Stimulated activated CD4-positive, alpha-beta T cell treated with anti-CD3 and anti-CD28 coated beads, TNF-alpha, amount 100 ng/mL, for 24 hours (primary cell): ENCODE results near the gene ST3GAL4.
"Not testable (repeated sequence)": the region's sequence is repeated elsewhere in the genome, so short reads cannot be mapped to it uniquely, and the experiment has no call there.

ENCODE experiments used
- DNase-seq, 3 experiments: peaks; one replicate each; pipeline ENCODE4 v3.0.0-alpha.2; 2020; ENCODE audit warnings: low read depth in 3 of 3

Gene ST3GAL4, protein sequence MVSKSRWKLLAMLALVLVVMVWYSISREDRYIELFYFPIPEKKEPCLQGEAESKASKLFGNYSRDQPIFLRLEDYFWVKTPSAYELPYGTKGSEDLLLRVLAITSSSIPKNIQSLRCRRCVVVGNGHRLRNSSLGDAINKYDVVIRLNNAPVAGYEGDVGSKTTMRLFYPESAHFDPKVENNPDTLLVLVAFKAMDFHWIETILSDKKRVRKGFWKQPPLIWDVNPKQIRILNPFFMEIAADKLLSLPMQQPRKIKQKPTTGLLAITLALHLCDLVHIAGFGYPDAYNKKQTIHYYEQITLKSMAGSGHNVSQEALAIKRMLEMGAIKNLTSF

DNA sequence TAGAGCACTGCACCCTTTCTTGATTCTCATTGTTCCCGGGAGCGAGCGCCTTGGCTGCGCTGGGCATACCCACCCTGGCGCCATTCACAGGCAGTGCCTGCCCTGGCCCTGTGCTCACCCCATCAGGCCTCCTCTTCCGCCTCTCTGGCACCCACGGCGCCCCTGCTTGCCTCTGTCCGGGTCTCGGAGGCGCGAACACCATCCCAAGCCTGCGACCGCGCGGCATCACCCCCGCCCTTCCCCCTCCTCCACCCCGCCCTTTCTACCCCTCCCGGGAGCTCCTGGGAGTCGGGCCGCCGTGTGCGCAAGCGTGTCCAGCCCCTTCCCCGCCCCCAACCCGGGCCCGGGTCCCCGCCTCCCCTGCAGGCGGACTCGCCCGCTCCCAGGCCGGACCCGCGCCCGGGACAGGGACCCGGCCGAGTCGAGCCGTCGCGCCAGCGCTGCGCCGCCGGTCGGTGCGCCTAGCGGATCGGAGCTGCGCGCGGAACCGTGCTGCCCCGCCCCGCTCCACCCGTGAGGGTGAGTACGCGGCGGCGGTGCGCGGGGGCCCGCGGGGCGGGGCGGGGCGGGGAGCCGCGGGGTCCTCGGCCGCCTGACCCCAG lies at the start of gene ST3GAL4:
Gene ST3GAL4 (plus strand): TSS at position 363 of the 602 bp plus-strand sequence. CDS start 50,470 bp downstream, outside the sequence.
- peak; percentile 37 to 82 (median 59) for DNase-seq

DNA sequence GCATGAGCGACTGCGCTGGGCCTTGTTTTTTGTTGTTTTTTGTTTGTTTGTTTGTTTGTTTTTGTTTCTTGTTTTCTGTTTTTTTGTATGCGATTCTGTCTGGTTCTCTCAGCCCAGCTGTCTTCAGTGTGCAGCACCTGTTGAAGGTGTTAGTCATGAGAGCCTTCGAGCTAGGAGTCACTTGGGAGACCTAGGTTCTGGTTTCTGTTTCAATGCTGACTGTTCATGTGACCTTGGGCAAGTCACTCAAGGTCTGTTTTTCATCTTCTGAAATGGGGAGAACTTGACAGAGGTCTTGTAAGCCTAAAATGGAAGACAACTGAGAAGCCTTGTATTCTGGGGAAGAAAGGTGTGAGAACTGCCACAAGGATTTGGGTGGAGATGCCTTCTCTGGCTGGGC lies 49.8 kb upstream of the ST3GAL4 start:
- DNase-seq, result peak in 1 of 3 experiments; percentile 17

DNA sequence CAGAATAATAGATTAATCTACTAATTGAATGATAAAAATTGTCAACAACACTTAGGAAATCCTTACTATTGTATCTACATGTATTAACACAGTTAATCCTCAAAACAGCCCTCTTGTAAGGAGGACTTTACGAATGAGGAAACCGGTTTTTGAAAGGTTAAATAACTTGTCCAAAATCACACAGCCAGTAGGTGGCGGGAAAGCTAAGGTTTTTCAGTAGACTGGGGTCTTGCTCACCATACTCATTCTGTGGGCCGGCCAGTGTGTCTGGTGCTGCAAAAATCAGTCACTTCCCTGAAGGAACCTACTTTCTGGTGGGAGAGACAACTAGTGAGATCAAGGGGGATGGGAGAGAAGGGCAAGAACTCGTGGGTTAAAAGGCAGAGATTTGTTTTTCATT lies 47.8 kb upstream of the ST3GAL4 start:
- no peak for DNase-seq

DNA sequence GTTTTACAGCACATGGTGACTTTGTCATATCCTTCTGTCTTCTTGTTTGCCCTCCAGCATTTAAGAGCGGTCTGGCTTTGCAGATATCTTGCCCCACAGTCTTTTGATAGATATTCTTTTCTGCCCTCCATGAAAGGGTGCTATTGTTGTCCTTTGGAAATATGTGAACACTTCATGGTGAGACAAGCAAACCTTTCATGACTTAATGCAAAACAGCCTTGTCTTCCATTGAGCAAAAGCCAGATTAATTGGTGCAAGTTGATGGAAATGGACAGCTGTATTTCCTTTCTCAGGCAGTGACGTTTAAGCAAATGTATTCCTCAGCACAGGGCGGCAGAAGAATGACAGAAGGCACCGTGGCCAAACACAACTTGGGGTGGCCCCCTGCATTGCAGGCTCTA lies 47.2 kb upstream of the ST3GAL4 start:
- no peak for DNase-seq

DNA sequence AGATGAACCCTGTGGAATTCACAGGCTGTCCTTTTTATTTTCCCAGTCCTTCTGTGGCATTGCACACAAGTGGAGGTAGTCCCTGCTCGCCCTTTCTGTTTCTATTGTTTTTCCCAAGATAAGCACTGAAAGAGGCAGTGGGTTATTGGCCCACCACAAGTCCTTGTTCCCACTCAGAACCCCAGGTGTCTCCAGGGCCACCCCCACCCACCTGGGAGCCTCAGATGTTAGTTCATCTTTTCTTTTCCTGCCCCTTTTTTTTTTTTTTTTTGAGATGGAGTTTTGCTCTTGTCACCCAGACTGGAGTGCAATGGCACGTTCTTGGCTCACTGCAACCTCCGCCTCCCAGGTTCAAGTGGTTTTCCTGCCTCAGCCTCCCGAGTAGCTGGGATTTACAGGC lies 46.7 kb upstream of the ST3GAL4 start:
- not testable (repeated sequence) for DNase-seq

DNA sequence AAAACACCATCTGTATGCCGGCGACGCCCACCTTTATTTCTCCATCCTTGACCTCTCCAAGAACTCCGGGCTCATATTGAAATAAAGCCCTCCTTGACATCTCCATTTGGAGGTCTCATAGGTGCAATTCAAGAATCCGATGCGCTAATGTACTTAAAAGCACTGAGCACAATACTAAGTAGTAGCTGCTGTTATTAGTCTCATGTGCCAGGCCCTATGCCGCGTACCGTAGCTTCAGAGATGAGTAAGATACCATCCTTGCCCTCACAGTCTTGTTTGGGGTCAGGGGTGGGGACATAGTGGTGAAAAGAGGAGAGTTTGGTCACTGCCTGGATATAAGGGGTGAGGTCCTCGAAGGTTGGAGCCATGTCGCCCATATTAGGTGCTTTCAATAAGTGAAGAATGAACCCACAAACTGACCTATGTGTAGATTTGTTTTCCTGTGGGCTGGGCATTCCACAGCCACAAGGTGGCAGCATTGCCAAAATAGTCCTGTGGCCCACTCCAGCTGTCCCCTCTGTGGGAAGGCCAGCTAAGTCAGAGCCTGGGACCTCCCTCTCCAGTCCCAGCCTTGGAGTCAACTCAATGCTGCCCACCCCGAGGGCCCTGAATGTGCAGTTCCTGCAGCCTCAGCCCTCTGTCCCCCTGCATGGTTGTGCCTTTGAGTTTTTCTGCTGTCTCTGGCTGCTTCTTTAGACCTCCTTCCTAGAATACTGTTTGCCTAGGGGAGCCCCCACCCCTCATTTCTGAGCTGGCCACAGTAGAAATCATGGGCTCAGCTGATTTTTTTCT lies 45.1 kb upstream of the ST3GAL4 start:
- DNase-seq, result peak; percentile 24 to 51 (median 27)

DNA sequence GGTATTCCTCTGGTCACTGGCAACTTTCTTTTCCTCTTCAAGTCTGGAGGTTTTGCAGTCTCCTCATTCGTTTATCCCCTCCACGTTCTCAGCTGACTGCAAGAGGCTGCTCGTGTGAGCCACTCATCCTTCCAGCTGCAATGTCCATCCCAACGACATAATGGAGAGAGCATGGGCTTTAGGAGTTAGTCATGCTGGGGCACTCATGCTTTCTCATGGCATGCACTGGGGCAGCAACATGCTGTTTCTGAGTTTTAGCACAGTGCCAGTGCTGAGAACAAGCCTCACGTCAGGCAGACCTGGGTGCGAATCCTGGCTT lies 44.5 kb upstream of the ST3GAL4 start:
- no peak for DNase-seq

DNA sequence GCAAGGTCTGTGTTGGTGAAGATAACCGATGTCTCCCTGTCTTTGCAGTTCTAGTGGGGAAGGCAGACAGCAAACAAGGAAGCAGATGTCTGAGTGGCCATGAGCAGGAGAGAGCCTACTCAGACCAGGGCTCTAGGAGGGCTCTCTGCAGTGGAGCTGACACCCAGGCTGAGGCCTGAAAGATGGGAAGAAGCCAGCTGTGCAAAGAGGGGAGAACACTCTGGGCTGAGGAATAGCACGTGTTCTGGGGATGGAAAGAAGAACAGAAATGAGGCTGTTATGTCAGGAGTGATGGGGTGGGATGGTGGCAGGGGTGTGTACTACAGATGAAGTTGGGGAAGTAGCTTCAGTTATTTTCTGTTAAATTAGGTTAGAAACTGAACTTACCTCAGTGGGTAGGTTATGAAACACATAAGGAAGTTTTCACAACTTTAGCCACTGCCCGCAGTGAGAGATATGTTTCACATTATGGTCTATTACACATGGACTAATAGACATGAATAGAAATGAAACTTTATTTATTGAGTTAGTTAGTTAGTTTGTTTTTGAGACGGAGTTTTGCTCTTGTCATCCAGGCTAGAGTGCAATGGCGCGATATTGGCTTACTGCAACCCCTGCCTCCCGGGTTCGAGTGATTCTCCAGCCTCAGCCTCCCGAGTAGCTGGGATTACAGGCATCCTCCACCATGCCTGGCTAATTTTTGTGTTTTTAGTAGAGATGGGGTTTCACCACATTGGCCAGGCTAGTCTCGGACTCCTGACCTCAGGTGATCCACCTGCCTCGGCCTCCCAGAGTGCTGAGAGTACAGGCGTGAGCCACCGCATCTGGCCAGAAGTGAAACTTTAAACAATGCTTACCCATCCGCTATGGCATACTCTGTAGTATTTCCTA lies 43.8 kb upstream of the ST3GAL4 start:
- no peak for DNase-seq

DNA sequence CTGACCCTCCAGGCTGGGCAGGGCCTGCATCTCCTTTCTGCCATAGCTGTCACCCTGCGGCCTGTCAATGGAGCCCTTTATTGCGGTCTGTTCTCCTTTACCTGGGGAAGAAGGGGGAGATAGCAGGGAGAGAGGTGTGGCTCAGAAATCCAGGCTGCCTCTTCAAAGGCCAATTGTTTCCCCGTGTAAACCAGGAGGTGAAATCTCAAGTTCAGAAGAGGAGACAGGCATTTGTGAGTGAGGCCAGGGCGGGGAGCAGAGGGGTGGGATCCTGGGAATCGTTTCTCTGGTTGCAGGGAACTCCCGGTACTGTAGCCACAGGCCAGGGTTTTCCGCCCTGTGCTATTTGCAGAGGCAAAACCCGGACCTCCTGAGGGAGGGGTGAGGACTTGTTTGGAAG lies 42.5 kb upstream of the ST3GAL4 start:
- DNase-seq, result no peak

DNA sequence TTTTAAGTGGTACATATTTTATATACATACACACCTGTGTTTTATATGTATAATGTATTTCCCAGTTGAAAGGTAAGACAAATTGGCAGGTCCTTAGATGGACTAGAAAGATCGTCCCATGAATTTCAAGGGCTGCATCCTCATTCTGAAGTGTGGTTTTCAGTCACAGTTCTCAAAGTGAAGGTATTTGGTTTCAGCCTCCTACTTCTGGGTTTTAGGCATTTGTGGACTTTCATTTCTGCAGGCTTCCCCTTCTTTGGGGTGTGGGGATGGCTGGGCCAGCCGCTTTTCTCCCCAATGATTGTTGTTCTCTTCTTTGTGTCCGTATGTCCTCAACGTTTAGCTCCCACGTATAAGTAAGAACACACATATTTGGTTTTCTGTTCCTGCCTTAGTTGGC lies 41.7 kb upstream of the ST3GAL4 start:
- no peak for DNase-seq

DNA sequence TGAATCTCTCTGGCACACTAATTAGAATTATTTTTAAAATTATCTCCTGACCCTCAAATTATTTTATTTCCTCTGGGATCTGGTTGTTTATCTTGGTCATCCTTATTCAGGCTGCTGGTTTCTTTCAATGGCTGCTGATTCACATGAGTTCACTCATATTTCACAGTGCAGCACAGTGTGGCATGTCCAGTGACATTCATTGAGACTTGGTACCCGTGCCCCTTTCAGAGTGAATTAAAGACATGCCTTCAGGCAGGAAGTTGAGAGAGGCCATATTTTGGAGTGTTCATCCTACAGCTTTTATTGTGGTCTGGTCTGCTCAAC lies 38.1 kb upstream of the ST3GAL4 start:
- no peak for DNase-seq

DNA sequence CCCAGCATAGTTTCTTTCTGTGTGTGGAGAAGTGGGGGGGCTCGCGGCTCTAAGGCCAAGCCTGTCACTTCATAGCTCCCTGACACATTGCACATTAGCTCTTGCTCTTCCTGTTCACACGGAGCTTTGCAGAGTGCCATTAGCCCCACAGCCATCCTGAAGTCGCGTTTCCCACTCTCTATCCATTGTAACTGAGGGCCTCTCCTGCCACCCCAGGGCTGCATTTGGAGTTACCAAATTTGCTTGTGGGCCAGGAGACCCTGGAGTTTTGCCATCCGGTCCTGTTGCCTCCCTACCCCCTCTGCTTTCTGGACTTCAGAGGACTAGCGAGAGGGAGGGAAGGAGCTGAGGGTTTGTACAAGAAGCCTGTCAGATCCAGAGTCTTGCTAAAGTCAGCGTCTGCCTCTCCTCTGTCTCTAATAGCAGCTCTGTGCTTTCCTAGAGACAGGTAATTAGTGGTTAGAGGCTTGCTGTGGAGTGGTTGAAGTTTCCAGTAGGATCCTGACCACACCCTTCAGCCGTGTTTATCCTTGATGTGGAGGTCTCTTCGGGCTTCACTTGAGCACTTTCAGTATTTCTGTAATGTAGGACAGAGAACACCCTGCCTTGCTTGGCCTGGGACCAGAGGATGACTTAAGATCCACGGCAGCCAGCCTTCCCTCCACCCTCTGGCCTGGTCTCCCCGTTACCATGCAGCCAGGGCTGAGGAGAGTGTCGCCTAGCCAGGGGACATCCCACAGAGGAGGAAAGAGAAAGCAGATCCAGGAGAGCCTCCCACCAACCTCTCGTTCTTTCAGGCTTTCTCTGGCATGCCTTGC lies 37.5 kb upstream of the ST3GAL4 start:
- no peak for DNase-seq

DNA sequence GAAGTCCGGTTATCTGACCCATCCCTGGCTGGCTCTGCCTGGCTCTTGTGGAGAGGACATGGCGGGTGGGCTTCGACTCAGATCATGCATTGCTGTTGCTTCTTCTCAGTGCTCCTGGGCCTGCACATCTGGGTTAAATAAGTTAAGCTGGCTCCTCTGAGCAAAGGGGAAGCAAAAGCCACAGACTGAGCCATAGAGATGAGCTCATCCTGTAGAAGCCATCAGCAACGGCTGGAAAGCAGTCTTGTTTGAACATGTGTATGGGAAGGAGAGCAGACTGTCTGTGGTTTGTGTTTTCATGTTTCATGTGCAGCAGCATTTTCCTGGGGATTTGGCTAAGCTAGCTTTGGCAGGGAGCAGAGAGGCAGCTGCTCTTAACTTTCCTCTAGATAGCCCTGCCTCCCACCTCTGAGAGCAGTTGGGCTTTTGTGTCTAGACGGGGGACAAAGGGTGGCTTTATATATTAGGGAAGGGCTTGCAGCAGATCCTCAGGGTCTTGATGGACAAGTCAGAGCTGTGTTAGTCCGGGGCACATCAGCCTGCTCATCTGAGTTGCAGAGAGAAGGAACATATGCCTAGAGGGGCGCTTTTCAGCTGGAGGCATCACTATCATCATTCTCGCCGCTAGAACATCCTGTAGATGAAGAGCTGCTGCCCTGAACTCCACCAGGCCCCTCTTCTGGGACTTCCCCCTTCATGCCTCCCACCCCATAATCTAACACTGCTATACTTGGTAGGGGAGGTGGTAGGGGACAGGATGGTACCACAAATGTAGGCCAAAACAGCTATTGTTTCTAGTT lies 36.7 kb upstream of the ST3GAL4 start:
- DNase-seq, result no peak

DNA sequence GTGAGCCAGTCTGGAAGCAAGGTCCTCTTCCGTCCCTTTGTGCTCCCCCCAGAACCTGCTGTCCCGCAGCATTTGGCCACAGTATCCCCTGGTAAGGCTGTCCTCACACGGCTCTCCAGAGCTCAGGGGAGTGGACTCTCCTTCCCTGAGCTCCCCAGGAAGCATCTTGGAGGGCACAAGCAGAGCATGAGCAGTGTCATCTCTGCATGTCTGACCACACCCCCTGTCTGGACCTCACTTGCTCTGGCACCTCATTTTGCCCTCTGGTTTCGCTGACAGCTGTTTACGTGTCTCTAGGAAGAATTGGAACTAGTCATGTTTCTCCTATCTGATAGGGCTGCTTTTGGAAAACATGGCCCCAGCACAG lies 36.1 kb upstream of the ST3GAL4 start:
- no peak for DNase-seq

DNA sequence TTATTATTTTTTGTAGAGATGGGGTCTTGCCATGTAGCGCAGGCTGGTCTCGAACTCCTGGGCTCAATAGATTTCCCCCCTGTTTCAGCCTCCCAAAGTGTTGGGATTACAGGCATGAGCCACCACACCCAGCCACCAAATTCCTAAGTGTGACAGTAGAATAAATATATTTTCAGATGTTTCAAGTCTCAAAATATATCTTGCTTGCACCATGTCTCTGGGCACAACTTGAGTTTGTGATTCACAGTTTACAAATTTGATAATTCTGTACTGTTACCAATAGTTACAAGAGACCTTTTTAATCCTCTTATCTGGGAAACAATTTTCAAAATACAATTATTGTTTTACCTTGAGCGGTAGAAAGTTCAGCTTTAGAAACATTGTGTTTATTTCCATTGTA lies 32.5 kb upstream of the ST3GAL4 start:
- no peak for DNase-seq

DNA sequence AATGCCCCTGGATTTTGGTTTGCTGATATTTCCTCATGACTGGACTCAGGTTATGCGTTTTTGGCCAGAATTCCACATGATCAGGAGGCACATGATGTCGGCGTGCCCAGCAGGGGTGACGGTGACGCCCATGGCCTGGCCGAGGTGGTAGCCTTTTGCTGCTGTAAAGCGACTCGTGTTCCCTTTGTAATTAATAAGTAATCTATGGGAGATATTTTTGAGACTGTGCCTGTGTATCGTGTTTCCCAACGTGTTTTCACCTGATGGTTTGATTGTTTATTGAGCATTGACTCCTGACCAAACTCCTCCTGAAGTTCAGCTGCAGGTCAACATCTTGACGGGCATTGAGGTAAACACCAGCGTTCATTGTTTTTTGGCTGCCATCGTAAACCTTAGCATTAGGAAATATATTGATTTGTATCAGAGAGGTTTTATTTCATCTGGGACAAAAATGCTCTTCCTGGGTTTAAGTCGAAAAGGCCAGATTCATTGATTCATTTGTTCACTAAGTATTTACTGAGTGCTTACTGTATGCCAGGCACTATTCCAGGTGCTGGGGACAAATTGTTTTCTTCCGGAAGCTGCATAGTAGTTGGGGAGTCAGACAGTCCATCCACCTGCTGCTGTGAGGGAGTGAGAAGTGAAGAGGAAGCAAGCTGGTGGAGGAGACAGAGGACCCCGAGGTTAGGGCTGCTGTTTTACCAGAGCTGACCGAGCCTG lies 28.0 kb upstream of the ST3GAL4 start:
- no peak for DNase-seq

DNA sequence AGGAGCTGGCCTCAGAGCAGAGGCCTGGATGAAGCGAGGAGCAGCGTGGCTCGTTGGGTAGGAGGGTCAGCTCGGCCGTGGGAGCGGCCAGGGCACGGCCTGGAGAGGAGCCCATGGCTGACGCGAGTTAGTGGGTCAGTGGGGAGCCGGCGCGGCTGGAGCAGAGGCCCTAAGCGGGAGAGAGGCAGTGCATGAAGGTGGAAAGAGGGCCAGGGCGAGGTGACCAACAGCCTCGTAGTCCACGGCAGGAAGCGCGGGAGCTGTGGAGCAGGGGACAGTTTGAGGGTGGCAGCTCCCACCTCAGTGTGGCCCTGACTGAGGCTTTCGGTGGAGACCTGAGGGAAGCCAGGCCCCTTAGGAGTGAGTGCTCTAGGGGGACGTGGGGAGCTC lies 27.5 kb upstream of the ST3GAL4 start:
- DNase-seq, result no peak

DNA sequence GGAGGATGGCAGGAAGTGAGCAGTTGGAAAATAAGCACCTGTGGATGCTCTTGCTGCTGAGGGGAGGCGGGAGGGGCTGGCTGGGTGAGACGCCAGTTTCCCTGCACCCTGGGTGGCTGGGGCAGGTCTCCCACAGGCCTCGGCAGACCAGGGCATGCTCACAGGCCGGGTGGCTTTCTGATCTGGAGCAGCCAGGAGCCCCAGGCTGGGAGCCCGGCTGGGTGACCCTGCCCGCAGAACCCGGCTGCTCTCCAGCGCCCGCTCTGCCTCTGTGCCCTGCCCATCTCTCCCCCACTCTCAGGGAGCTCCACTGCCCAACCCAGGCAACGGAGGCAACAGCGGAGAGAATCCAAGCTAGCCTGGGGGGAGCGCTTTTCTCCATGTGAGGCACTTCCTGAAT lies 27.0 kb upstream of the ST3GAL4 start:
- DNase-seq, result no peak

DNA sequence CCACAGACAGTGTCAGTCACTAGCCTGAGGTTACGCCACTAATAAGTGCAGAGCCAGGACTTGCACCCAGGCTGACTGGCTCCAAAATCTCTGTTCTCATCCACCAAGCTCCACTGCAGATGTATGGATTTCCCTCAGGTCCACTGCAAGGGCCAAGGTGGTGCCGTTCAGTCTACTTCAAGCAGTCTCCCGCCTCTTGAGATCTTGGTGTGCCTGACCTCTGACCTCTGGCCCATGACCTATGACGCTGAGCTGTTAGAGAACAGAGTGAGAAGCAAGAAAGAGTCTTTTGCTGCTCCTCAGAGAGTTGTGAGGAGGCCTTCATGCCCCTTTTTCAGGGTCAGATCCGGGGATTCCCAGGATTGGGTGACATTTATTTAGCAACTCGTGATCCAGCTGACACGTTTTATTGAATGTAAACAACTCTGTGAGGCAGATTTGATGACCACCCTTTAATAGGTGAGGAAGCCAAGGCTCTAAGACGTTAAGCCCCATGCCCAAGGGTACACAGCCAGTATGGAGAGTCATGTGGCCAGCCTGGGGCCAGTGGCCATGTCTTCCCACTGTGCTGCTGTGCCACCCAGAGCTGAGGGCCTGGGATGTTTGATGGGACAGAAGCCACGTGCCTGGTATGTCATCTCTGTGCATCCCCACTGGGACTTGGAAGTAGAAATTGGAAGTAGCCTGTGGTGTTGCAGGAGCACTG lies 26.4 kb upstream of the ST3GAL4 start:
- no peak for DNase-seq
